SU-DHL-6 (cell line): ENCODE measurements around the gene SNED1.

ENCODE experiments used
- H2AFZ ChIP-seq: fragments of 200-600 bp; sonication (generic); 2 replicates; pipeline ENCODE4 v1.6.1; 2014; ENCODE audit warnings: low read depth, mild to moderate bottlenecking, moderate library complexity, mixed read lengths, antibody characterized with exemption, low read length; ENCODE audit not compliant: severe bottlenecking
- H3F3A ChIP-seq: fragments of 200-600 bp; shearing (Covaris generic); 2 replicates; pipeline ENCODE4 v1.6.0; 2016; ENCODE audit warnings: antibody characterized with exemption, mild to moderate bottlenecking; ENCODE audit not compliant: insufficient read depth
- H3K27ac ChIP-seq: fragments of 200-600 bp; sonication (generic); 2 replicates; pipeline ENCODE4 v1.5.1; 2016; ENCODE audit warnings: low read depth, mild to moderate bottlenecking, low read length, moderate library complexity, mixed read lengths
- H3K27me3 ChIP-seq: fragments of 200-600 bp; sonication (generic), shearing (Covaris generic); 2 replicates; pipeline ENCODE4 v1.6.0; 2014; ENCODE audit warnings: mild to moderate bottlenecking, low read length
- H3K36me3 ChIP-seq: fragments of 200-600 bp; sonication (generic); 2 replicates; pipeline ENCODE4 v1.6.1; 2014; ENCODE audit warnings: mild to moderate bottlenecking, low read length, mixed read lengths
- H3K4me2 ChIP-seq: fragments of 300-600, 200-600 bp; shearing (Covaris generic), sonication (generic); 2 replicates; pipeline ENCODE4 v1.6.0; 2014; ENCODE audit warnings: low read length, low read depth, mild to moderate bottlenecking; ENCODE audit not compliant: poor library complexity, severe bottlenecking
- H3K4me3 ChIP-seq: fragments of 200-600 bp; sonication (generic); 2 replicates; pipeline ENCODE4 v1.5.1; 2014; ENCODE audit warnings: antibody characterized with exemption, low read length, mild to moderate bottlenecking, mixed read lengths; ENCODE audit not compliant: insufficient read depth, poor library complexity, severe bottlenecking
- H3K79me2 ChIP-seq: fragments of 200-600 bp; sonication (generic); 2 replicates; pipeline ENCODE4 v1.6.1; 2014; ENCODE audit warnings: mild to moderate bottlenecking, low read length, moderate library complexity; ENCODE audit not compliant: insufficient read depth
- H3K9ac ChIP-seq: fragments of 200-600 bp; sonication (generic); 2 replicates; pipeline ENCODE4 v1.7.0; 2014; ENCODE audit warnings: mild to moderate bottlenecking, low read length
- H3K9me2 ChIP-seq: fragments of 200-600 bp; sonication (generic); replicated peaks from 2 replicates; pipeline ENCODE4 v1.6.1; 2014; ENCODE audit warnings: low read length; ENCODE audit not compliant: insufficient read depth
- H3K9me3 ChIP-seq: fragments of 200-600 bp; sonication (generic); 2 replicates; pipeline ENCODE4 v1.6.1; 2014; ENCODE audit warnings: low read length, mixed read lengths; ENCODE audit not compliant: insufficient read depth
- H4K20me1 ChIP-seq: fragments of 200-600 bp; sonication (generic); 2 replicates; pipeline ENCODE4 v1.6.1; 2014; ENCODE audit warnings: low read depth, mild to moderate bottlenecking, antibody characterized with exemption, low read length, moderate library complexity, mixed read lengths
- CTCF ChIP-seq: fragments of 200-600 bp; sonication (generic); IDR thresholded peaks from one replicate; pipeline ENCODE4 v1.5.1; 2017; ENCODE audit warnings: antibody characterized with exemption, mild to moderate bottlenecking, low read length, moderate library complexity; ENCODE audit not compliant: insufficient read depth, poor library complexity, severe bottlenecking
- EZH2phosphoT487 ChIP-seq: fragments of 200-600 bp; sonication (generic), shearing (Covaris generic); conservative IDR thresholded peaks from 2 replicates; pipeline ENCODE4 v1.6.1; 2018; ENCODE audit warnings: mild to moderate bottlenecking, antibody characterized with exemption, low read length, moderate library complexity, mixed read lengths

Gene SNED1

GRCh38 chr2:241038374-241039180, 40.2 kb downstream of the SNED1 start:
- TF ChIP-seq EZH2phosphoT487: no peak
- TF ChIP-seq CTCF: no peak
- H3K4me2 ChIP-seq: peak overlapping the region; percentile 71

GRCh38 chr2:241039416-241039815, 41.0 kb downstream of the SNED1 start:
- Histone ChIP-seq H3K4me3 (no peak overlapping the region), H3K27ac (peak overlapping the region; percentile 35), H3K36me3 (no peaks in the 10 kb centered on the region), H3K27me3 (no peaks in the 10 kb centered on the region), H3K9me2 (no peaks in the 10 kb centered on the region), H3K9ac (peak overlapping the region; percentile 32; the same call in 1 of the 2 replicates), H2AFZ (no peak overlapping the region), H4K20me1 (no peaks in the 10 kb centered on the region), H3F3A (peaks cover 8% of the 10 kb centered on the region; the same call in 1 of the 2 replicates), H3K79me2 (no peaks in the 10 kb centered on the region), H3K9me3 (no peaks in the 10 kb centered on the region), H3K4me2 (peak overlapping the region; percentile 71)
- no peak for TF ChIP-seq EZH2phosphoT487
- TF ChIP-seq CTCF: no peak

More at GRCh38 chr2:241038374-241039180, 40.2 kb downstream of the SNED1 start:
- H2AFZ ChIP-seq: no peak overlapping the region
- no peaks in the 10 kb centered on the region for H4K20me1 ChIP-seq
- H3K9me2 ChIP-seq: no peaks in the 10 kb centered on the region
- H3K79me2 ChIP-seq: no peaks in the 10 kb centered on the region
- peak overlapping the region; percentile 27 for H3K4me3 ChIP-seq
- peak overlapping the region; percentile 32 for H3K9ac ChIP-seq
- H3K27ac ChIP-seq: peak overlapping the region; percentile 35
- H3K9me3 ChIP-seq: no peaks in the 10 kb centered on the region
- H3K36me3 ChIP-seq: no peaks in the 10 kb centered on the region
- peaks cover 8% of the 10 kb centered on the region; the same call in 1 of the 2 replicates for H3F3A ChIP-seq
- H3K27me3 ChIP-seq: no peaks in the 10 kb centered on the region

GRCh38 chr2:241040081-241040803, 41.8 kb downstream of the SNED1 start:
- Histone ChIP-seq H4K20me1 (no peaks in the 10 kb centered on the region), H3K4me3 (no peak overlapping the region), H3F3A (peaks cover 8% of the 10 kb centered on the region; the same call in 1 of the 2 replicates), H2AFZ (no peak overlapping the region), H3K9me2 (no peaks in the 10 kb centered on the region), H3K36me3 (no peaks in the 10 kb centered on the region), H3K27me3 (no peaks in the 10 kb centered on the region), H3K9me3 (no peaks in the 10 kb centered on the region), H3K79me2 (no peaks in the 10 kb centered on the region), H3K27ac (peak overlapping the region; percentile 81), H3K9ac (peak overlapping the region; percentile 9; the same call in 1 of the 2 replicates), H3K4me2 (peak overlapping the region; percentile 28)
- no peak for TF ChIP-seq EZH2phosphoT487
- TF ChIP-seq CTCF: no peak
